GM15510 (cell line): ENCODE data around the gene FRY.

Source experiments
- POLR2A ChIP-seq: IDR thresholded peaks from 3 replicates; pipeline ENCODE4 v1.6.1; 2011; ENCODE audit warnings: borderline replicate concordance; ENCODE audit not compliant: insufficient read length; ENCODE audit errors: extremely low read depth

FRY gene

DNA sequence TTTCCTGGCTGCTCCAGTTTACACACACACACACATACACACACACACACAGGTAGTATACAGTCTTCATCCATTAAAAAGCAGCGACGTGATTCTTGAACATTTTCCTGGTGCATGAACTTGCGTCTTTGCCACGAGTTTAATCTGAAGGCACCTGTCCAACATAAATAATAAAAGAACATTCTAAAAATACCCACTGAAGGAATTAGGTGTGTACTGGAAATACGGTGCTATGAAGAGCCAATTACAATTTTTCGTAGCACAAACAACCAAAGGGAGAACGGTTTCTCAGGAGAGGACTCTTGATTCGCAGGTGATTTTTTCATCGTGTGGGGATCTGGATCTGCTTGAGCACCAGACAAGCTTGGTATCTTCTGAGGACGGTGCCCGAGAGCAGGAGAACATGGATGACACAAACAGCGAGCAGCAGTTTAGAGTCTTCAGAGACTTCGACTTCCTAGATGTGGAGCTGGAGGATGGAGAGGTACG, 222.4 kb downstream of the FRY start:
- no peak for TF ChIP-seq POLR2A

DNA sequence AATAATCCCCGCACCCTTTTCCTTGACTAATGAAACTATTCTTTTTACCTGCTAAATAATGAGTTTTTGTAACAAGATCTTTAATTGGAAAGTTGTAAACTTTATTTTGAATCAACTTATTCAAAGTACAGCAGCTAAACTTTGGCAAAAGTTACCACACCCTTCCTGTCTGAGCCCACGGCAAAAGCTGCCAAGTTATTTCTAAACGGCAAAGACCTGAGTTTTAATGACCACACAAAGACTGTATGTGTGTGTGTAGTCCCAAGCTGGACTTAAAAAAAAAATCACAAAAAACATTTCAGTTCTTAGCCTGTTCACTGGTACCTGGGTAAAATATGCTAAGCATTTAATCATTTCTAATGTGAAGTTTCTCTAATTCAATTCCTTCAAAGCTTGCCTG, 222.8 kb downstream of the FRY start:
- TF ChIP-seq POLR2A = no peak

DNA sequence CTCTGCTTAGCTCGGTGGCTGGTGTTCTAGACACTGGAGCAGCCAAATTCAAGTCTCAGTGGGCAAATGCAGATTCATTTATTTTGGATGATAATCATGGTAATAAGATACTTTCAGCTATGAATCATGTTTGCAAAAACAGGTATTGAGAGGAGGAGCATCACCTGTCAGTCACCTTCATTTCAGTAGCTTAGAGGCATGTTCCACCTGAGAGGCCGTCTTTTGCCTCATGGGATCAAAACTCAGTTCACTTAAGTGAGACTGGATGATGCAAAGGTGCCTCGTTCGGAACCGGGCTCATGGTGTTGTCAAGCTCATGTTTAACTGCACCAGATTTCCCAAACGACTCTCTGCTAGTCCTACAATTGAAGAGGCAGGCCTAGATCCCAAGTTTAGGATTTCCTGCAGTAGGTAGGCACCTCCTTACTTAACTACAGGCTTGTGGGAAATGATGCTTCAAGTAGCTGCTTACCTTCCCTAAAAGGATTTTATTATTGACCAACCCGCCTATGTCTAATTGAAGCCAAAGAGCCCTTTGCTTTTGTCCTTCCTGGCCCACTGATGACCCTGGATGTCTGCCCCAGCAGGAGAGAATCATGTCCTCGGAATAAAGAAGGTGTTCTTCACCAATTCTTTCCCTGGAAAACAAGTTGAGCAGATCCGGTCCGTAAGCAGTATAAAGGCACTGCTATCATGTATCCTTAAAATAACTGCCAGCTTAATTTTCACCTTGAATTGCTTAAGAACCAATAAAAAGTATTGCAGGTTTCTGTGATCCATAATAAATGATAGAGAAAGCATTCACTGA, 223.5 kb downstream of the FRY start:
- no peak for TF ChIP-seq POLR2A

DNA sequence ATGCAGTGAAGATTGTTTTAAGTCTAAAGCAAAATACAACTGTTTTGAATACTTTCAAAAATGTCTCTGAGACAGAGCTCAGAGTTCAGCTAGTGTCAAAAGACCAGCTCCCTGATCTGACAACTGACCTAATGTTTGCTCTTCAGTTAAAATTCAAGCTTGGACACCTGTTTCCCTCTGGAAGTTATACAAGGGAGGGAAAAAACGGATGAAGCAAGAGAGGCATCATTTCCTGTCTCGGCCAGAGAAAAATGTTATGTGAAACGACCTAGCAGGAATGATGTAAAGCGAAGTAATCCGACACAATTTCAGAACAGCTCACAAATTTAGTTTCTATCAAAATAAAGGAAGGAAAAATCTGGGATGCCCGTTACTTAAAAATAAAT, 224.1 kb downstream of the FRY start:
- TF ChIP-seq POLR2A = no peak

DNA sequence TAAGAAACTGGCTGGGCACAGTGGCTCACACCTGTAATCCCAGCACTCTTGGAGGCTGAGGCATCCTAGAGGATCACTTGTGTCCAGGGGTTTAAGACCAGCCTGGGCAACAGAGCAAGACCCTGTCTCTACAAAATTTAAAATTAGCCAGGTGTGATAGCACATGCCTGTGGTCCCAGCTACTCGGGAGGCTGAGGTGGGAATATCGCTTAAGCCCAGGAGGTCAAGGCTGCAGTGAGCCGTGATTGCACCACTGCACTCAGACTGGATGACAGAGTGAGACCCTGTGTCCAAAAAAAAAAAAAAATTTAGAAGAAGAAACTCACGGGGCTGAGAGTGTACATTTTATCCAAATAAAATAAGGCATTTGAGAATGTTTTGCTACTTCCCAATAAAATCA, 224.7 kb downstream of the FRY start:
- no peak for TF ChIP-seq POLR2A

DNA sequence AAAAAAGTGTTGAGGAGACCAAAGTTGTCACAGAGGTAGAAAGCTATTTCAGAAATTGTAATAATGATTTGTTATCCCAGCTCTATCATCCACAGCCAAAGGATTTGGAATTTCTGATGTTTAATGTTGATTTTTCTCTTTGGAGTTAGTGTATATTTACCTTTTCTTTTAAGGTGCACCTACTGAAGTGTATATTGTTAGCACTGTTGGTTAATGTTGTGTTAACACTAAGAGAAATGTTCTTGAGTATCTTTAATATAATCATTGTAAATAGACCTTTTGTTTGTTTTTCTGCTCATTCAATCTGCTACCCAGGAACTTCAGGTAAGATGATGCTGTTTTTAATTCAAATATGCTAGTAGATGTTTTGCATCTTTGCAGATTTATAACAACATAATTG, 226.1 kb downstream of the FRY start:
- no peak for TF ChIP-seq POLR2A

DNA sequence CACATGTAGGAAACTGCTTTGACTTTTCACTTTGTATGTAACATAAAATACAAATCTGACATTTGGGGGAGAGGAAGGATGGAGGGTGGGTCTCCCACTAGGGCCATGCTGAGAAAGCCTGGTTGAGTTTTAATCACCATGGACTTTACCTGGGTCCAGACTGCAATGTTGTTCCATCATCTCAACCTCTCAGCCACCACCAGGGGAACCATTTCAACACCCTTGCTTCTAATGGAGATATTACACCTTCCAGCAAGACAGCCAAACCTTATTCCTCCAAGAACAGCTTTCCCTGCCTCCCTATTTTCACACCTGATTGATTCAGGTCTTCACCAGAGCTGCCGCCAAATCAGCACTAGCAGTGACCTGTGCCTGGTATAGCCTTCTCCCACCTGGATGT, 227.5 kb downstream of the FRY start:
- no peak for TF ChIP-seq POLR2A

DNA sequence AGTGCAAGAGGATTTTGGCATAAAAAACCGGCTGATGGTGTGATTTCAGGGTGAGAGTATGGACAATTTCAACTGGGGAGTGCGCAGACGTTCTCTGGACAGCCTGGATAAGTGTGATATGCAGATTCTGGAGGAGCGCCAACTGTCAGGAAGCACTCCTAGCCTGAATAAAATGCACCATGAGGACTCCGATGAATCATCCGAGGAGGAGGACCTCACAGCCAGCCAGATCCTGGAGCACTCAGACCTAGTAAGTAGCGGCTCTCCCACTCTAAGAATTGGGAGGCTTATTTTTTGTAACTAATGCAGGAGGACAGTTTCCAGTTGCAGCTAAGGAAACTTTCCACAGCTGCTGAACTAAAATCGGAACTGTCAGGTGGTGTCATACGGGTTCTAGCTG, 230.0 kb downstream of the FRY start:
- no peak for TF ChIP-seq POLR2A

DNA sequence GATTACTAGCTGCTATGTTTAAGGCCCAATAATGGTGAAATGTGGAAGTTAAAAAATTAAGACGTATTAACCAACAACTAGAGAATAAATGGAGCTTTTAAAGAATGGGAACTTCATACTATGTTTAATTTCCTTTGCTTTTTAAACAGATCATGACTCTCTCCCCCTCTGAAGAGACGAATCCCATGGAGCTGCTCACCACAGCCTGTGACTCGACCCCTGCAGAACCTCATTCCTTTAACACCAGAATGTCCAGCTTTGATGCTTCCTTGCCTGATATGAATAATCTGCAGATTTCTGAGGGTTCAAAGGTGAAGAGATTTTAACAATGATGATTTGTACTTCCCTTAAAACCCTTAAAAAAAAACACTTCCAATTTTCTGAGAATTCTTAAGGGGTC, 230.6 kb downstream of the FRY start:
- TF ChIP-seq POLR2A = no peak

DNA sequence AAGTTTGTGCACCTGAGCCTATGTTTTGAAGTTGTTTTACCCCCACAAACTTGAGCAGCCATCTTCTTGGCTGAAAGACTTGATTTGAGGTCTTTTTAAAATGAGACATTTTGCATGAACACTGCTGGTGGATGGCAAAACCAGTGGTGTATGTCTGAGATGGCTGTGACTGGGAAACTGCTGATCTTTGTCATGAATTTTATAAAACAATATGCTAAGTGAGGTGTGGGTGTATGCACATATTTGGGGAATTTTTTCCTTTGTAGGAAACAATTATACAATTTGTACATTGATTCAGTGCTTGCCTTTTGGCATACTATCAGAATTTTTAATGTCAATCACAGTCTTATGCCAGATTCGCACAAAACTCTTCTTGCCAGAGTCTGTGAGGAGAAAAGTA, 231.0 kb downstream of the FRY start:
- no peak for TF ChIP-seq POLR2A

DNA sequence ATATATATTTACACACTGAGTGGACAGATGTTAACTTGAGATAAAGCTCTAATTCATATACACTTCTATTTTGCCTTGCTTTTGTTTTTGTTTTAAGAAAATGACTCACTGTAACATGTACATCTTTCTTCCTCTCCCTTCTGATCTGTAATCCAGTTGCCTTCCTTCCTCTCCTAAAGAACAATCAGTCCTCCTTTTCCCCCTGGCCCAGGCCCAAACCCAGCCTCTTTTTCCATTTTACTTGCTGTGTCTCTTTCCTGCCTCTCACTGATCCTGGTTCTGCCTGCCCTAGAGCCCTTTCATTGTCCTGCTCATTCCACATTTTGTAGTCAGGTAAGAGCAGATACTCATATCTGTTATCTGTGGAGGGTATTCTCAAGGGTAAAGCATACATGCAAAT, 232.8 kb downstream of the FRY start:
- TF ChIP-seq POLR2A = no peak

DNA sequence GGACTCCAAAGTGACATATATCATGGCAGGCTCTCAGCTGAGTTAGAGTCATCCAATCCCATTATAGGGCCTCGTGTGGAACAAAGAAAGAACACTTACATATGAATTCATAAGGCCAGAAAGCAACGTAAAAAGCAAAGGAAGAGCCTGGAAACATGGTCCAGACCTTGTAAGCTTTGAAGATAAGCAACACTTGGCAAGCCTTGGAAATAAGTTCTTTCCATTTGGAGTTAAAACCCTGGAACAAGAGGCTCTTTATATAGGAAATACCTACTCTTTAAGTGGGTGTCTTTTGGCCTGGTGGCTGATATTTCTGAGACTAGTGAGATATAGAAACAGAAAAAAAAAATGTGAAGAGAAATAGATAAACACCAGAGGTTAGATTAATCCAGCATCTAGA, 234.2 kb downstream of the FRY start:
- TF ChIP-seq POLR2A = no peak

DNA sequence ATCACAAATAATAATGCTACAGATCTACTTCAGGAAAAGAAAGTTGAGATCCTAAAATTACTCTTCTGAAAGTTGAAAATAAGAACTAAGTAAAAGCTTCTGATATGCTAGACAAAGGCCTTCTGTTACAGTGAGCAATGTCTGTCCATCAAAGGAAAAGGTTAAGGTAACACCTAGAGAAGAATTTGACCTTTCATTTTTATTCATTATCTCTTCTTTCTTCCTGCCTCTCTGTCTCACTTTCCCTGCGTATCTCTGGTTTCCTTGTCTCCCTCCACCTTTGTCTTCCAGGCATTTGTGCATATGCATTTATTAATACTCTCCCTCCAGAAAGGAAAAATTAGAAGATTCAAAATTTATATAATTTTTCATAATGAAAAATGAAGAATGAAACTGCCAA, 234.6 kb downstream of the FRY start:
- TF ChIP-seq POLR2A = no peak

DNA sequence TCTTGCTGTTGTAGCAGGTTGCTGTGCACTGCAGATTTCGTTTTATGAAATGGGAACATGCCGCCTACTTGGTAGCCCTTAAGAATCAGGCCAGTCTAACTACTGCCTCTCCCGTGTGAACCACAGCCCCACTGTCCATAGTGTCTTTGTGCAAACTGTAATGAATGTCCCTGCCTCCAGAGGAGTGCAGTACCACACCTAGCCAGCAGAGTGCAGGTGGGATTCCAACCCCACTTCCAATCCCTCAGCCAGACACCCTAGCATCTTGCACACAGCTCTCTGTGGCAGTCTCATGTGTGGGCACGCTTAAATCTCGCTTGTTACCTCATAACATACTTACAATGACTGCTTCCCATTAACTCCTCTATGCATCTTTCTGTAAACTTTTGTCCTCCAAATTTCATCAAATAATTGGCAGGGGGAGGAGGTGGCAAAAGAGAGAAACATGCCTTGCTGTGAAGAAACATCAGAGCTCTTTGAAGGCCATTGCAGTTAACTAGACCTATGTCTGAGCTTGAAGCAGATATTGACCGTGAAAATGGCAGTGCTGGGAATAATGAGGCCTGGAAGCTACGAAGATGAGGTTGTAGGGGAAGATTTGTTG, 236.4 kb downstream of the FRY start:
- no peak for TF ChIP-seq POLR2A

DNA sequence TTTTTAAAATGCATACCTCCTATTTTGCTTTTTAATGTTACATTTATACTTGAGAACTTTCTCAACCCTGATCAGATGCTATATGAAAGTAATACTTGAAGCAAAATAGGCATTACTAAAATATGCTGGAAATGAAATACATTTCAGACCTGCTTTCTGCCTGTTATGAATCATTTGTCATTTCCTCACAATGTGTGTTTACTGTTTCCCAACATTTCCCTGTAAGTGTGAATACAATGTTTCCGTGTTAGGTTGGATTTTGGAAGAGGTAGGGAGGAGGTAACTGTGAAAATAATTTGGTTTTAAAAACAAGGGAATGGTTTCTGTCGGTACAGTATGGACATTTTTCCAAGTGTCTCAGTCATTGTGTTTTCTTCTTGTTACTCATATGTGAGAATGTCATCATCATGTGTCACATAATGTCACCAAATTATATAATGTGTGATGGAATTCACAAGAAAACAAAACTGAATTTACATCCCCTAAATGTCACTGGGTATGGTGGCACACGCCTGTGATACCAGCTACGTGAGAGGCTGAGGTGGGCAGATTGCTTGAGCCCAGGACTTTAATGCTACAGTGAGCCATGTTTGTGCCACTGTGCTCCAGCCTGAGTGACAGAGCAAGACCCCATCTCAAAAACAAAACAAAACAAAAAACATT, 240.6 kb downstream of the FRY start:
- TF ChIP-seq POLR2A = no peak

DNA sequence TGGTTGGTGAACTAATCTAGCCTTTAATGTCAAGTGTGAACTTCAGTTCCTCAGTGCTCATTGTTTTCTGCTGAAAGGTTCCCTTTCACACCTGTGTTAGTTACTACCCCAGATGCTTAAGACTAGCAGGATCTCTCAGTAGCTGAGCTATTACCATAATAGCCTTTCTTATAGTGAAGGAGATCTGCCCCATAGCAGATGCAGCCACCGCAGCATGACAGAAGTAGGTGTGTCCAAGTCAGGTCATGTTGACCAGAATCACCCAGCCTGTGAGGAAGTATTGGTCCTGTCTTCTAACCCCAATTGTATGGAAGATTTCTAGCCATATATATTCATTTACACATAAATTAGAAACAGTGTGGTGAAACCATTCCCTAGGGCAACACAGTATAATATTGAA, 246.3 kb downstream of the FRY start:
- TF ChIP-seq POLR2A = no peak
